Muscle of leg (tissue), 11 donors: ENCODE data around the gene AEBP2. TPM values are rescaled to one million over a fixed set of nuclear protein-coding genes. Genes with fewer than 3 reads are reported as not detected.
A peak's percentile ranks its signal among the peaks of the same experiment; 100 is the strongest.
"Not testable (repeated sequence)": the region's sequence is repeated elsewhere in the genome, so short reads cannot be mapped to it uniquely, and the experiment has no call there.

Experiments
- DNase-seq: peaks from one replicate; pipeline ENCODE4 v3.0.0; 2013
- H3K27ac ChIP-seq: one replicate; pipeline ENCODE4 v1.5.1; 2013; ENCODE audit warnings: mild to moderate bottlenecking, low read length, control low read depth
- H3K27me3 ChIP-seq: one replicate; pipeline ENCODE4 v1.6.1; 2013; ENCODE audit warnings: low read length; ENCODE audit not compliant: control insufficient read depth, insufficient read depth
- H3K36me3 ChIP-seq: one replicate; pipeline ENCODE4 v1.6.1; 2013; ENCODE audit warnings: low read length; ENCODE audit not compliant: control insufficient read depth, insufficient read depth
- H3K4me1 ChIP-seq: one replicate; pipeline ENCODE4 v1.6.1; 2013; ENCODE audit warnings: low read length; ENCODE audit not compliant: control insufficient read depth, insufficient read depth
- H3K4me3 ChIP-seq: one replicate; pipeline ENCODE4 v1.5.1; 2013; ENCODE audit warnings: low read length, control low read depth
- H3K9me3 ChIP-seq: replicated peaks from 2 replicates; pipeline ENCODE4 v1.6.1; 2013; ENCODE audit warnings: low read depth, low read length; ENCODE audit not compliant: control insufficient read depth
- WGBS: methylation state at CpG from one replicate; pipeline ENCODE4 v1.1.5; 2013; ENCODE audit warnings: missing lambda C conversion rate; ENCODE audit not compliant: insufficient coverage; 5-methylcytosine and 5-hydroxymethylcytosine counted together
- polyA plus RNA-seq, 8 donors: library from polyadenylated mRNA; unstranded; fragments of 120-200 nt; gene quantifications; one replicate each; pipeline versions ENCODE4 v1.2.1 to v1.2.3, GENCODE V29; 2013; ENCODE audit warnings: inconsistent platforms in 1 of 8, low replicate concordance in 1 of 8; ENCODE audit not compliant: insufficient read length in 8 of 8, insufficient read depth in 1 of 8
- total RNA-seq: library from RNA; stranded (reverse); fragments of 120-200 nt; gene quantifications from one replicate; pipeline ENCODE4 v1.2.4, GENCODE V29; 2013

AEBP2 gene
- total and polyA plus RNA-seq, 9 donors, result 26.6 to 42.5 (median 33.2) TPM

DNA sequence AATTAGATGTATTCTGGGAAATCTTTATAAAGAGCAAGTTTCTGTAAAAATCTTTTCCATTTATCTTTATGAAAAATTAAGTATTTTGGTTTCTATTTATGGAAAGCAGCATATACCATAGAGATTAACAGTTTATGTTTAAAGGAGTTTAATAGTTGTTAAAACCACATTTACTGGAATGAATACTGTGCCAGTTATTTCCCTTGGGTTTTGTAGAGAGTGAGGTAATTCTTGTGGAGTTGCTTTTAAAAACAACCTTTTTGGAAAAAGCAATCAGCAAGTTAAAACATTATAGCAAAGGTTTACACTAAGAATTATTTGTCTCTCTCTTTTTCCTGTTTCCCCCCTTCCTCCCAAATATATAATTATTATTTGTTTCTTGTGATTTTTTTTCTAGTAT lies 34.9 kb downstream of the AEBP2 start:
- no peak overlapping the region for H3K4me3 ChIP-seq
- no peak overlapping the region for H3K27ac ChIP-seq
- no peaks in the 10 kb centered on the region for H3K27me3 ChIP-seq
- no peaks in the 10 kb centered on the region for H3K4me1 ChIP-seq
- H3K36me3 ChIP-seq, result peaks cover 18% of the 10 kb centered on the region
- H3K9me3 ChIP-seq, result peaks cover 2% of the 10 kb centered on the region
- peak; percentile 83 for DNase-seq

GRCh38 chr12:19475884-19476505 lies 36.7 kb downstream of the AEBP2 start:
- not testable (repeated sequence) for H3K4me1 ChIP-seq, H3K4me3 ChIP-seq, H3K27ac ChIP-seq, H3K27me3 ChIP-seq, DNase-seq, H3K9me3 ChIP-seq
- WGBS, result 67% methylated on average over 4 of the region's 4 CpGs
- H3K36me3 ChIP-seq, result peaks cover 24% of the 10 kb centered on the region

DNA sequence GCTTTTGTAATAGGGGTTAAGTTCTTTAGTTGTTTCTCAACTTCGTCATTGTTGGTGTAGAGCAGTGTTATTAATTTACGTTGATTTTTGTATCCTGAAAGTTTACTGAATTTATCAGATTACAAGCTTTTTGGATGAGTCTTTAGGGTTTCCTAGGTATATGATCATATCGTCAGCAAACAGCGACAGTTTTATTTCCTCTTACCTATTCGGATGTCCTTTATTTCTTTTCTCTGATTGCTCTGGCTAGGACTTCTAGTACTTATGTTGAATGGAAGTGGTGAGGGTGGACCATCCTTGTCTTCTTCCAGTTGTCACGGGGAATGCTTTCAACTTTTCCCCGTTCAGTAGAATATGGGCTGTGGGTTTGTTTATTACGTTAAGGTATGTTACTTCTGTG lies 37.8 kb downstream of the AEBP2 start:
- no peak overlapping the region for H3K4me3 ChIP-seq
- H3K36me3 ChIP-seq, result peaks cover 24% of the 10 kb centered on the region
- no peaks in the 10 kb centered on the region for H3K27me3 ChIP-seq
- DNase-seq, result no peak
- H3K4me1 ChIP-seq, result no peaks in the 10 kb centered on the region
- no peak overlapping the region for H3K27ac ChIP-seq
- peaks cover 8% of the 10 kb centered on the region for H3K9me3 ChIP-seq
- WGBS, result no CpG with 5 or more reads among the region's 8 CpGs

- no peak overlapping the region for H3K4me3 ChIP-seq
- H3K36me3 ChIP-seq, result peaks cover 21% of the 10 kb centered on the region
- H3K4me1 ChIP-seq, result peaks cover 2% of the 10 kb centered on the region
- peaks cover 8% of the 10 kb centered on the region for H3K9me3 ChIP-seq
- H3K27ac ChIP-seq, result no peak overlapping the region
- no peaks in the 10 kb centered on the region for H3K27me3 ChIP-seq
- WGBS, result no CpG with 5 or more reads among the region's 1 CpG
- DNase-seq, result no peak
Observed at GRCh38 chr12:19480459-19480858, 41.2 kb downstream of the AEBP2 start.

GRCh38 chr12:19482036-19482435 lies 42.7 kb downstream of the AEBP2 start:
- Histone ChIP-seq H3K27ac (no peak overlapping the region), H3K36me3 (peaks cover 17% of the 10 kb centered on the region), H3K4me3 (no peak overlapping the region), H3K9me3 (peaks cover 8% of the 10 kb centered on the region), H3K4me1 (peaks cover 2% of the 10 kb centered on the region), H3K27me3 (no peaks in the 10 kb centered on the region)
- WGBS, result 60% methylated on average over 2 of the region's 3 CpGs
- DNase-seq, result no peak

DNA sequence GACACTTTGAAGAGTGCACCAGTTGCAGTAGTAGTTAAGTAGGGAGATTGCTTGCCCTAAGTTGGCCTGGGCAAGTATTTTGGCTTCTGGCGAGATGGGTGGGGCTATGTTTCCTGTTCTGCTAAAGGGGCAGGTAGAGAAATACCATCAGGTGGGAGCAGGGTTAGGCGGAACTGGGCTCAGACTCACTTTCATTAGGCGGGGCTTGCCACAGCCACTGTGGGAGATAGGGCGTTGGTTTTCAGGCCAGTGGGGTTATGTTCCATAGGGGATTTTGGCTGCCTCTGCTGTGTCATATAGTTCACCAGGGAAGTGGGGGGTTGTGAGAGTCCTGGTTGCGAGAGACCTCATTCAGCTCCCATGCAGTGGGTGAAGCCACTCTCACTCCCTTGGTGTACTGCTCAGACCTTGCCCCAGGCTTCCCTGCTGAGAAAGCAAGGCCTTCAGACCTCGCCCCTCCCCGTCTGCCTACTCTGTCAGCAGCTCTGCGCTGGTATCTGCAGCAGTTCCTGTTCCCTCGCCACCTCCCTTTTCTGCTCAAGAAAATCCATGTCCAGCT lies 43.3 kb downstream of the AEBP2 start:
- Histone ChIP-seq H3K9me3 (peaks cover 8% of the 10 kb centered on the region), H3K4me3 (no peak overlapping the region), H3K27me3 (no peaks in the 10 kb centered on the region), H3K36me3 (peaks cover 17% of the 10 kb centered on the region), H3K4me1 (peaks cover 2% of the 10 kb centered on the region), H3K27ac (no peak overlapping the region)
- peak; percentile 26 for DNase-seq
- whole genome bisulfite sequencing, result 88% methylated on average over 8 of the region's 9 CpGs

DNA sequence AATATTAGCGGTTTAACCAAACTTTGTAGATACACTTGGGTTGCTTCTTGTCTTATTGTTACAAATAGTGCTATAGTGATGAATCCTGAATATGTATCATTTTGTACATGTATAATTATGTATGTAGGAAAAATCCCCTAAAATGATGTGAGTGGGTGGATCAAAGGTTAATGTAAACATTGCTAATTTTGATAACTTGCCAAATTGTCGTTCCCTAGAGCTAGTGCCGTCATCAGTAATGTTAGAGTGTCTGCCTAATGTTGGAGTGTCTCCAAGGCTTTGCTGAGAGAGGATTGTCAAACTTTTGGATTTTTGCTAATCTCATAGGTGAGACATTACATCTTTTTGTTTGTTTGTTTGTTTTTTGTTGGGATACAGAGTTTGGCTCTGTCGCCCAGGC lies 44.4 kb downstream of the AEBP2 start:
- peaks cover 8% of the 10 kb centered on the region for H3K9me3 ChIP-seq
- WGBS, result 50% methylated on average over 2 of the region's 4 CpGs
- DNase-seq, result no peak
- H3K36me3 ChIP-seq, result peaks cover 17% of the 10 kb centered on the region
- H3K4me1 ChIP-seq, result peaks cover 2% of the 10 kb centered on the region
- H3K27me3 ChIP-seq, result no peaks in the 10 kb centered on the region
- H3K4me3 ChIP-seq, result no peak overlapping the region
- no peak overlapping the region for H3K27ac ChIP-seq

- DNase-seq, result no peak
- no CpG with 5 or more reads among the region's 3 CpGs for WGBS
- no peak overlapping the region for H3K27ac ChIP-seq
- H3K4me1 ChIP-seq, result peaks cover 2% of the 10 kb centered on the region
- H3K9me3 ChIP-seq, result peaks cover 6% of the 10 kb centered on the region
- peaks cover 12% of the 10 kb centered on the region for H3K36me3 ChIP-seq
- H3K4me3 ChIP-seq, result no peak overlapping the region
- no peaks in the 10 kb centered on the region for H3K27me3 ChIP-seq
Observed at GRCh38 chr12:19484738-19485137, 45.4 kb downstream of the AEBP2 start.

GRCh38 chr12:19485240-19485639 lies 45.9 kb downstream of the AEBP2 start:
- WGBS, result 44% methylated on average over 2 of the region's 6 CpGs
- no peaks in the 10 kb centered on the region for H3K27me3 ChIP-seq
- H3K36me3 ChIP-seq, result peaks cover 8% of the 10 kb centered on the region
- H3K9me3 ChIP-seq, result peaks cover 4% of the 10 kb centered on the region
- H3K27ac ChIP-seq, result no peak overlapping the region
- peaks cover 2% of the 10 kb centered on the region for H3K4me1 ChIP-seq
- no peak overlapping the region for H3K4me3 ChIP-seq
- peak; percentile 55 for DNase-seq

DNA sequence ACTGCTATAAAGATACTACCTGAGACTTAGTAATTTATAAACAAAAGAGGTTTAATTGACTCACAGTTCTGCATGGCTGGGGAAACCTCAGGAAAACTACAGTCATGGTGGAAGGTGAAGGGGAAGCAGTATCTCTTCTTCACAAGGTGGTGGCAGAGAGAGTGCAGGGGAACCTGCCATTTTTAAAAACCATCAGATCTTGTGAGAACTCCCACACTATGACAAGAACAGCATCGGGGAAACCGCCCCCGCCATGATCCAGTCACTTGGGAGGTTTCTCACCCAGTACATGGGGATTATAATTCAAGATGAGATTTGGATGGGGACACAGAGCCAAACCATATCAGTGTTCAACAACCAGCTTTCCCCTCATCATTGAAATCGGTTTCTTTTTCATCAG lies 49.9 kb downstream of the AEBP2 start:
- no peaks in the 10 kb centered on the region for H3K27me3 ChIP-seq
- no peak overlapping the region for H3K27ac ChIP-seq
- no peak for DNase-seq
- WGBS, result no CpG with 5 or more reads among the region's 4 CpGs
- H3K9me3 ChIP-seq, result no peaks in the 10 kb centered on the region
- peaks cover under 1% of the 10 kb centered on the region for H3K36me3 ChIP-seq
- no peak overlapping the region for H3K4me3 ChIP-seq
- H3K4me1 ChIP-seq, result no peaks in the 10 kb centered on the region

- no CpG with 5 or more reads among the region's 3 CpGs for WGBS
- Histone ChIP-seq H3K27me3 (no peaks in the 10 kb centered on the region), H3K36me3 (peaks cover 12% of the 10 kb centered on the region), H3K27ac (no peak overlapping the region), H3K4me3 (no peak overlapping the region), H3K4me1 (no peaks in the 10 kb centered on the region), H3K9me3 (no peaks in the 10 kb centered on the region)
- DNase-seq, result no peak
Observed at GRCh38 chr12:19490908-19491307, 51.6 kb downstream of the AEBP2 start.
